Hematopoietic multipotent progenitor cell treated with erythropoietin and hydrocortisone succinate and interleukin-3 and kit ligand, for 8 days (in vitro differentiated cells): ENCODE results near the gene HBE1.
"Not testable (repeated sequence)": the region's sequence is repeated elsewhere in the genome, so short reads cannot be mapped to it uniquely, and the experiment has no call there.

Source experiments
- DNase-seq: peaks from one replicate; pipeline ENCODE4 v3.0.0-alpha.2; 2015

Gene HBE1

GRCh38 chr11:5269715-5270147 is at the start of gene HBE1:
HBE1 (minus strand) TSS chr11:5269945; CDS start chr11:5269890, 55 bp downstream.
- DNase-seq: no peak

GRCh38 chr11:5317292-5317691 is 47.5 kb upstream of the HBE1 start:
- peak; percentile 65 for DNase-seq

- not testable (repeated sequence) for DNase-seq
These were observed 43.7 kb upstream of the HBE1 start for GRCh38 chr11:5313326-5314023.

GRCh38 chr11:5310423-5310822 is 40.7 kb upstream of the HBE1 start:
- DNase-seq: no peak

GRCh38 chr11:5307256-5308019 is 37.7 kb upstream of the HBE1 start:
- no peak for DNase-seq

GRCh38 chr11:5304046-5304445 is 34.3 kb upstream of the HBE1 start:
- DNase-seq: no peak

- DNase-seq: peak; percentile 98
These were observed 33.9 kb upstream of the HBE1 start for GRCh38 chr11:5303626-5304025.

GRCh38 chr11:5301846-5302245 is 32.1 kb upstream of the HBE1 start, which contains the start of gene OR51B4:
OR51B4 (minus strand) TSS chr11:5301946; CDS start chr11:5301946, 0 bp downstream.
- no peak for DNase-seq

- DNase-seq: peak; percentile 22
These were observed 30.5 kb upstream of the HBE1 start for GRCh38 chr11:5300251-5300650.

GRCh38 chr11:5298451-5298850 is 28.7 kb upstream of the HBE1 start:
- peak; percentile 33 for DNase-seq

GRCh38 chr11:5297721-5298323 is 28.1 kb upstream of the HBE1 start:
- peak; percentile 84 for DNase-seq

GRCh38 chr11:5294342-5294995 is 24.7 kb upstream of the HBE1 start:
- DNase-seq: not testable (repeated sequence)

- no peak for DNase-seq
These were observed 23.3 kb upstream of the HBE1 start for GRCh38 chr11:5293028-5293427.

GRCh38 chr11:5291207-5291838 is 21.6 kb upstream of the HBE1 start:
- DNase-seq: peak; percentile 92

GRCh38 chr11:5290106-5290505 is 20.4 kb upstream of the HBE1 start:
- DNase-seq: peak; percentile 58

GRCh38 chr11:5289696-5290095 is 20.0 kb upstream of the HBE1 start:
- DNase-seq: peak; percentile 27

- peak; percentile 57 for DNase-seq
These were observed 19.3 kb upstream of the HBE1 start for GRCh38 chr11:5288906-5289550.

- peak; percentile 99 for DNase-seq
These were observed 18.6 kb upstream of the HBE1 start for GRCh38 chr11:5288108-5288905.

GRCh38 chr11:5286901-5287300 is 17.2 kb upstream of the HBE1 start:
- DNase-seq: no peak

- no peak for DNase-seq
These were observed 16.6 kb upstream of the HBE1 start for GRCh38 chr11:5286351-5286750.

GRCh38 chr11:5285703-5286340 is 16.1 kb upstream of the HBE1 start:
- DNase-seq: peak; percentile 30
